OCI-LY1 (cell line): Measurements from ENCODE around the gene CREB3.

Experiments
- H2AFZ ChIP-seq: fragments of 200-600 bp; sonication (generic), shearing (Covaris generic); 2 replicates; pipeline ENCODE4 v1.6.0; 2014; ENCODE audit warnings: antibody characterized with exemption, mild to moderate bottlenecking, low read length
- H3F3A ChIP-seq: fragments of 200-600 bp; sonication (generic), shearing (Covaris generic); 2 replicates; pipeline ENCODE4 v1.6.0; 2014; ENCODE audit warnings: mild to moderate bottlenecking, antibody characterized with exemption, low read length, moderate library complexity; ENCODE audit not compliant: insufficient read depth
- H3K27ac ChIP-seq: fragments of 200-600 bp; sonication (generic); 2 replicates; pipeline ENCODE4 v1.5.1; 2014; ENCODE audit warnings: low read length, mixed run types, mild to moderate bottlenecking, low read depth; ENCODE audit not compliant: poor library complexity, severe bottlenecking
- H3K27me3 ChIP-seq: fragments of 200-600 bp; sonication (generic); 2 replicates; pipeline ENCODE4 v1.6.0; 2014; ENCODE audit warnings: antibody characterized with exemption, mild to moderate bottlenecking, low read length, moderate library complexity; ENCODE audit not compliant: insufficient read depth
- H3K36me3 ChIP-seq: fragments of 200-600 bp; sonication (generic); 2 replicates; pipeline ENCODE4 v1.6.1; 2014; ENCODE audit warnings: mild to moderate bottlenecking, antibody characterized with exemption, low read length, moderate library complexity, mixed read lengths; ENCODE audit not compliant: insufficient read depth
- H3K4me1 ChIP-seq: fragments of 200-600 bp; sonication (generic); 2 replicates; pipeline ENCODE4 v1.5.1; 2014; ENCODE audit warnings: mild to moderate bottlenecking, low read length, moderate library complexity; ENCODE audit not compliant: insufficient read depth, severe bottlenecking
- H3K4me2 ChIP-seq: fragments of 200-600 bp; sonication (generic), shearing (Covaris generic); 2 replicates; pipeline ENCODE4 v1.6.1; 2014; ENCODE audit warnings: low read length
- H3K4me3 ChIP-seq: fragments of 200-600 bp; sonication (generic); 2 replicates; pipeline ENCODE4 v1.5.1; 2014; ENCODE audit warnings: low read length, low read depth, mild to moderate bottlenecking, mixed read lengths; ENCODE audit not compliant: poor library complexity, severe bottlenecking
- H3K79me2 ChIP-seq: fragments of 200-600 bp; shearing (Covaris generic); 2 replicates; pipeline ENCODE4 v1.6.1; 2016; ENCODE audit warnings: mixed run types, low read length, mixed read lengths; ENCODE audit not compliant: insufficient read depth
- H3K9ac ChIP-seq: fragments of 200-600 bp; sonication (generic), shearing (Covaris generic); 2 replicates; pipeline ENCODE4 v1.6.1; 2014; ENCODE audit warnings: mild to moderate bottlenecking, low read length, mixed read lengths
- H3K9me2 ChIP-seq: fragments of 200-600 bp; sonication (generic), shearing (Covaris generic); 2 replicates; pipeline ENCODE4 v1.6.1; 2014; ENCODE audit warnings: low read depth, mild to moderate bottlenecking, low read length, mixed read lengths
- H3K9me3 ChIP-seq: fragments of 200-600 bp; shearing (Covaris generic); 2 replicates; pipeline ENCODE4 v1.6.1; 2014; ENCODE audit warnings: low read length, mixed read lengths
- H4K20me1 ChIP-seq: fragments of 200-600 bp; sonication (generic), shearing (Covaris generic); 2 replicates; pipeline ENCODE4 v1.6.0; 2016; ENCODE audit warnings: mild to moderate bottlenecking, low read length; ENCODE audit not compliant: insufficient read depth
- CTCF ChIP-seq: fragments of 200-600 bp; sonication (generic), shearing (Covaris generic); IDR thresholded peaks from 2 replicates; pipeline ENCODE4 v1.5.1; 2017; ENCODE audit warnings: mild to moderate bottlenecking, antibody characterized with exemption, low read length, moderate library complexity, mixed read lengths
- EZH2 ChIP-seq: fragments of 200-600 bp; sonication (generic), shearing (Covaris generic); IDR thresholded peaks from 2 replicates; pipeline ENCODE4 v1.8.0; 2017; ENCODE audit warnings: borderline replicate concordance, mixed run types, mild to moderate bottlenecking, antibody characterized with exemption, low read length, moderate library complexity, mixed read lengths

Gene CREB3

GRCh38 chr9:35726931-35727330 is 5.5 kb upstream of the CREB3 start:
- H3K4me2 ChIP-seq: no peak overlapping the region
- no peaks in the 10 kb centered on the region for H3K9me2 ChIP-seq
- H3K27me3 ChIP-seq: no peaks in the 10 kb centered on the region
- no peaks in the 10 kb centered on the region for H3K9me3 ChIP-seq
- TF ChIP-seq CTCF: peak; percentile 59
- TF ChIP-seq EZH2: no peak
- no peaks in the 10 kb centered on the region for H4K20me1 ChIP-seq
- peak overlapping the region; percentile 67 for H3K27ac ChIP-seq
- H3K4me1 ChIP-seq: peaks cover 45% of the 10 kb centered on the region
- H3K4me3 ChIP-seq: no peak overlapping the region
- no peak overlapping the region for H2AFZ ChIP-seq
- no peaks in the 10 kb centered on the region for H3F3A ChIP-seq
- no peak overlapping the region for H3K9ac ChIP-seq
- H3K36me3 ChIP-seq: peaks cover 34% of the 10 kb centered on the region
- peaks cover 28% of the 10 kb centered on the region for H3K79me2 ChIP-seq

- H2AFZ ChIP-seq: no peak overlapping the region
- H3K9ac ChIP-seq: peak overlapping the region; percentile 27; the same call in 1 of the 2 replicates
- H3K4me3 ChIP-seq: peak overlapping the region; percentile 96
- peaks cover 45% of the 10 kb centered on the region for H3K4me1 ChIP-seq
- H3K4me2 ChIP-seq: peak overlapping the region; percentile 94
- peaks cover 28% of the 10 kb centered on the region for H3K79me2 ChIP-seq
- H3K36me3 ChIP-seq: peaks cover 27% of the 10 kb centered on the region
- peak overlapping the region; percentile 67 for H3K27ac ChIP-seq
- H3F3A ChIP-seq: no peaks in the 10 kb centered on the region
- H3K27me3 ChIP-seq: no peaks in the 10 kb centered on the region
- no peaks in the 10 kb centered on the region for H3K9me3 ChIP-seq
- no peak for TF ChIP-seq EZH2
- TF ChIP-seq CTCF: no peak
- no peaks in the 10 kb centered on the region for H4K20me1 ChIP-seq
- H3K9me2 ChIP-seq: no peaks in the 10 kb centered on the region
Observed at GRCh38 chr9:35727676-35728040, 4.8 kb upstream of the CREB3 start.

GRCh38 chr9:35728041-35728971 is 4.2 kb upstream of the CREB3 start:
- no peaks in the 10 kb centered on the region for H3K27me3 ChIP-seq
- no peaks in the 10 kb centered on the region for H4K20me1 ChIP-seq
- no peaks in the 10 kb centered on the region for H3F3A ChIP-seq
- no peaks in the 10 kb centered on the region for H3K9me2 ChIP-seq
- H2AFZ ChIP-seq: no peak overlapping the region
- peak overlapping the region; percentile 27; the same call in 1 of the 2 replicates for H3K9ac ChIP-seq
- H3K9me3 ChIP-seq: no peaks in the 10 kb centered on the region
- peak overlapping the region; percentile 67 for H3K27ac ChIP-seq
- H3K4me3 ChIP-seq: peak overlapping the region; percentile 96
- TF ChIP-seq CTCF: no peak
- no peak for TF ChIP-seq EZH2
- H3K4me2 ChIP-seq: peak overlapping the region; percentile 94
- peaks cover 28% of the 10 kb centered on the region for H3K79me2 ChIP-seq
- H3K4me1 ChIP-seq: peaks cover 50% of the 10 kb centered on the region
- H3K36me3 ChIP-seq: peaks cover 23% of the 10 kb centered on the region
